Kidney capillary endothelial cell (primary cell): ENCODE results near the gene ATP4A.
A peak's percentile ranks its signal among the peaks of the same experiment; 100 is the strongest.

Experiments used
- DNase-seq: peaks from one replicate; pipeline ENCODE4 v3.0.0-alpha.2; 2018; ENCODE audit warnings: low spot score

ATP4A gene

GRCh38 chr19:35549174-35549788 is 14.2 kb downstream of the ATP4A start:
- peak; percentile 56 for DNase-seq

GRCh38 chr19:35546532-35546931 is 16.9 kb downstream of the ATP4A start:
- DNase-seq: no peak

DNA sequence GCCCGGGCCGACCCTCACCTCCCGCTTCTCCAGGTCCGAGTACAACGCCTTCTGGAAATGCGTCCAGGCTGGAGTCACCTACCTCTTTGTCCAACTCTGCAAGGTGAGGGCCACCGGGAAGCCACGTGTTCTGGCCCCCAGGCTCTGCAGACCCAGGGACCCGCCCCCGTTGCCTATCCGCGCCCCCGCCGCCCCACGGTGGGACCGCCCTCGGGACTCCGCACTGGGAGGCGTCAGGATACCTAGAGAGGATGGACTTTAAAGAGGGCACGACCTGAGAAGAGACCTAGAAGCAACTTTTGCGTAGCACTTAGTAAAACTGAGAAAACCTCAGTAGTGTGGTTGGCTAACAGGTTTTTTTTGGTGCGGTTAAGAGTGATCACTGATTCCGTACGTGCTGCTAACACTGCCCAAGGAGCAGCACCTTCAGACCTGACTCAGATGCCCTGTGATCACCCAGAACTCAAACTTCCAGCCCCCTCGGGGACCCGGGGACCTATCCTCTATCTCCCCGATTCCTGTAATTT is 17.5 kb downstream of the ATP4A start:
- DNase-seq: no peak

DNA sequence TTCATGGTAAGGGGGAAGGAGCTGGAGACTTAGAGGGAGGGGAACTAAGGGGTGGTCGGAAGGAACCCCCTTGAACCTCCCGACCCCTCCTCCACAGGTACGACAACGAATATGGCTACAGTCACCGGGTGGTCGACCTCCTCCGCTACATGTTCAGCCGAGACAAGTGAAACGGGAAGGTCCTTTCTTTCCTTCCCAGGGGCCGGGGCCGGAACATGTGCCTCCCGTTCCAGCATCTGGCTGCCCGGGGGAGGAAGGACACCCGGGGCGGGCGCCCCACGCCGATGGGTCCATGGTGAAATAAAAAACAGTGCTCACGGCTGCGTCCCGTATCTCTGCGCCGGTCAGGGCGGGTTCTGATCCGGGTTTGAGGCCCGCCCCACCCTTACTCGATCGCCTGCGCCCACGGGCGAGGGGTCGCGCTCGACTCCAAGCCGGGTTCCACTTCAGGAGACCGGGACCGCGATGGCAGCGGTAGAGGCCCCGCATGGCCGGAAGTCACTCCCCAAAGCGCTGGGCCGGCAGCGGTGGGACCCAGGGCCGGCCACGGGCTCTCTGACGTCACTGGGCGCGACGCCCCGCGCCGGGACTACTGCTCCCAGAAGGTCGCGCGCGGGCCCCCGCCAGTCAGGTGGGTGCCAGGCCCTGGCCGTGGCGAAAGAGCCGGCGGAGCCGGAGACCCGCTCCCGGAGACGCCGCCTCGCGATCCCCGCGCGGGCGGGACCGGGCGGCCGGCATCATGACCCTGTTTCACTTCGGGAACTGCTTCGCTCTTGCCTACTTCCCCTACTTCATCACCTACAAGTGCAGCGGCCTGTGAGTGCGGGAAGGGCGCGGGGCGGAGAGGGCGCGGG is 18.2 kb downstream of the ATP4A start, which contains the start of gene TMEM147:
Gene TMEM147, plus strand, starts transcription at position 626 of the 854 bp plus-strand sequence. Its CDS starts 114 bp downstream, at position 740.
- peak; percentile 73 for DNase-seq

GRCh38 chr19:35544110-35544802 is 19.2 kb downstream of the ATP4A start:
- no peak for DNase-seq

DNA sequence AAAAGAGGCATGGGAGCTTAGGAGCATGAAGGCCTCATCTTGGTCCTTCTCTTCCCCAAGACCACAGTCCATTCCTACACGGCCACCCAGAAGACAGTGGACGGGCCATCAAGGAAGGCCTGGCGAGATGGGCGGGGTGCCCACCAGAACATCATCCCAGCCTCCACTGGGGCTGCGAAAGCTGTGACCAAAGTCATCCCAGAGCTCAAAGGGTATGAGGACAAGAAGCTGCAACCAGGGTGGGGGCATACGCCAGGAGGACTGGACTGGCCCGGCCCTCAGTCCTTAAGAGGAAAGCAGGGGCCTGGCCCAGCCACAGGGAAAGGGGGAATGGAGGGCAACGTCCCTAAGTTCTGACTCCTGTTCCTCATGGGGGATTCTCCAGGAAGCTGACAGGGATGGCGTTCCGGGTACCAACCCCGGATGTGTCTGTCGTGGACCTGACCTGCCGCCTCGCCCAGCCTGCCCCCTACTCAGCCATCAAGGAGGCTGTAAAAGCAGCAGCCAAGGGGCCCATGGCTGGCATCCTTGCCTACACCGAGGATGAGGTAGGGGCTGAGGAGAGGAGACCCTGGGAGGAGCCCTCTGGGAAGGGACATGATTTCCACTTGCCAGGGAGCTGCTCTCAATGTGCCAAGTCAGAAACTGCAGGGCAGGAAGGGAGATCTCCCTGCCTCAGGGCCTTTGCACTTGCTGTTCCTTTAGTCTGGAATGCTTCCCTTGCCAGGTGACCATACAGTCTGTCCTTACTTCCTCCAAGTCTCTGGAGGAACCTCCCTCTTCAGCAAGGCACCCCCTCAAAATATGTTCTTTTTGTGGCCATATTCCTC is 20.0 kb downstream of the ATP4A start:
- no peak for DNase-seq

DNA sequence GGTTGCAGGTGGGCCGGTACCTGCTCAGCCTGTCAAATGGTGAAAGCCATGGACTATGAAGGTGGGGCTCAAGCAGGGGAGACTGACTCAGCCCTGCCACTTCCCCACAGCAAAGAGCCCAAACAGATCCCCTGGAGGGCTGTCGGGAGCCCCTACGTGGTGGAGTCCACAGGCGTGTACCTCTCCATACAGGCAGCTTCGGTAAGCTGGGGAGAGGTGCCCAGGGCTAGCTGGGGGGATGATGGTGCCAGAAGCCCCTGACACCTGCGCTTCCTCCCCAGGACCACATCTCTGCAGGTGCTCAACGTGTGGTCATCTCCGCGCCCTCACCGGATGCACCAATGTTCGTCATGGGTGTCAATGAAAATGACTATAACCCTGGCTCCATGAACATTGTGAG is 21.2 kb downstream of the ATP4A start:
- no peak for DNase-seq

GRCh38 chr19:35540356-35540927 is 23.0 kb downstream of the ATP4A start:
- no peak for DNase-seq

DNA sequence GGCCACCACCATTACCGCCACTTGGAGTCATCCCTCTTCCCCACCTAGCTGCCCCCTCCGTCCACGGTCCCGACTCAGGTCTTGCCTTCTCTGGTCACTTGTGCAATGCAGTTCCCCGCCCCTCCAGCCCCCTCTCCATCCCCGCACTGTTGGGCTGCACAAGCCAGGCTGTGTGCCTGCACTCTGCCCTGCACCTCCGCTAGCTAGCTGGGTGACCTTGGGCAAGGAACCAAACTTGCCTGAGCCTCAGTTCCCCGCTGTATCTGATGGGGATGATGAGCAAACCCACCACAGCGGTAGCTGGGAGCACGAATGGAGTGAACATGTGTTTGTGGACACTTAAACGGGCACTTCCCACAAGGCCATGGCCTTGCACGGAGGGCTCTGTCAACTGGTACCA is 23.6 kb downstream of the ATP4A start:
- no peak for DNase-seq

GRCh38 chr19:35539314-35539713 is 24.1 kb downstream of the ATP4A start:
- no peak for DNase-seq

- no peak for DNase-seq
These were observed 28.5 kb downstream of the ATP4A start for GRCh38 chr19:35534803-35535480.

DNA sequence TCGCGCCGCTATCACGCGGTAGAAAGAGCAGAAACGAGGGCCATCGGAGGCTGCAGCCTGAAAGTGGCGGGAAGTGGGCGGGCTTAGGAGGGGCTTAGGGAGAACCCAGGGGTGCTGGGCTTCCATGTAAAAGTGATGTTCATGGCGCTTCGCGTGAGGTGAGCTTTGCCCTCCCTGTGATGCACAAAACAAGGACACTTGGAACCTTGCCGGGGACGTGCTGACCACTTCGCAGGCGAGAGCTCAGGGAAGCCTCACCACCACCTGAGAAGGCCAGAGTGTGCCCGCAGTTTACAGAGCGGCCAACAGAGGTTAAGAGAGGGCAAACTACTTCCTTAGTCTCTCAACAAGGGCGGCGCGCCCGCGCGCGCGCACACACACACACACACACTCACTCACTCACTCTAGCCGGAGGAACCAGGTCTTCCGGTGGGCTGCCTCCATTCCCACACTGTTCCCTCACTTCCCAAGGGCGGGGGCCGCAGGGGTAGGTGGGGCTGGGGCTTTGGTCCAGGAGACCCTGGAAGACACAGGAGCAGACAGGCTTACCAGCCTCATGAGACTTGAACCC is 29.6 kb downstream of the ATP4A start:
- DNase-seq: no peak

DNA sequence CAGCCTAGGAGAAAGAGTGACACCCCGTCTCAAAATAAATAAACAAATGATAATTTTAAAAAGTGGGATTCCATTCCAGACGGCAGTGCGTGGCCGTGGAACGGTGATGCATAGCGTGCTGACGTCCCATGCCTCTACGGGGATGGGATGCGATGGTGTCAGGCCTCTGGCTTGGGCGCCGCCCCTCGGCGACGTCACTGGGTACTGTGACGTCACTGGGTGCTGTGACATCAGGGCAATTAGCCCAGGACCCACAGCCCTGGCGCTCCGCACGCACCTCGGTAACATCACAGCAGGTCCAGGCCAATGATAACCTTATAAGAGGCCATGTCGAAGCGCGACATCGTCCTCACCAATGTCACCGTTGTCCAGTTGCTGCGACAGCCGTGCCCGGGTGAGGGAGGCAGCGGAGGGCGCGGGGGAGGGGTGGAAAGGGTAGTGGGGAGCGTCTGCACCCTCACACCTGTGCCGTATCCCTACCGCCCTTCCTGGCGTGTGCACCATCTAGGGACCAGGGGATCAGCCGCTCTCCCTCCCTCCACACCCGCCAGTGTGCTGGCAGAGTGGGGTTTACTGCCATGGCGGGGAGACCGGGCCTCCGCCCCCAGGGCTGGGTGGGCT is 30.1 kb downstream of the ATP4A start, which contains the start of gene GAPDHS:
Gene GAPDHS, plus strand, starts transcription at position 256 of the 621 bp plus-strand sequence. Its CDS starts 72 bp downstream, at position 328.
- DNase-seq: no peak

DNA sequence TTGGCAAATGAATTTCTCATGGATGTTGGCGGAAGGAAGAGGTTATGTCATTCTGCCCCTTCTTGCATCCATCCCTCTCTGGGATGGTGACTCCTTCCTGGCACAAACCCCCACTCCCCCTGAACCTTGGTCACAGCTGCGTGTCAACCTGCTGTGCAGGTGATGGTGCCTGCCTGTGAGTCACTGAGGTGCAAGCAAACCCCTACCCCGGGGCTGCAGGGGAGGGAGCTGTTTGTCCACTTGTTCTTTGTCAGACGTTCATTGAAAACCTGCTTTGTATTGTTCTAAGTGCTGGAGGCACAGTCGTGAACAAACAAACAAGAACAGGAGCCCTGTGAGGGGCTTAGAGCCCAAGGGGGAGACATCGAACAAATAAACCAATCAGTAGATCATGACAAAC is 32.2 kb downstream of the ATP4A start:
- DNase-seq: no peak

- no peak for DNase-seq
These were observed 33.9 kb downstream of the ATP4A start for GRCh38 chr19:35529241-35530218.

DNA sequence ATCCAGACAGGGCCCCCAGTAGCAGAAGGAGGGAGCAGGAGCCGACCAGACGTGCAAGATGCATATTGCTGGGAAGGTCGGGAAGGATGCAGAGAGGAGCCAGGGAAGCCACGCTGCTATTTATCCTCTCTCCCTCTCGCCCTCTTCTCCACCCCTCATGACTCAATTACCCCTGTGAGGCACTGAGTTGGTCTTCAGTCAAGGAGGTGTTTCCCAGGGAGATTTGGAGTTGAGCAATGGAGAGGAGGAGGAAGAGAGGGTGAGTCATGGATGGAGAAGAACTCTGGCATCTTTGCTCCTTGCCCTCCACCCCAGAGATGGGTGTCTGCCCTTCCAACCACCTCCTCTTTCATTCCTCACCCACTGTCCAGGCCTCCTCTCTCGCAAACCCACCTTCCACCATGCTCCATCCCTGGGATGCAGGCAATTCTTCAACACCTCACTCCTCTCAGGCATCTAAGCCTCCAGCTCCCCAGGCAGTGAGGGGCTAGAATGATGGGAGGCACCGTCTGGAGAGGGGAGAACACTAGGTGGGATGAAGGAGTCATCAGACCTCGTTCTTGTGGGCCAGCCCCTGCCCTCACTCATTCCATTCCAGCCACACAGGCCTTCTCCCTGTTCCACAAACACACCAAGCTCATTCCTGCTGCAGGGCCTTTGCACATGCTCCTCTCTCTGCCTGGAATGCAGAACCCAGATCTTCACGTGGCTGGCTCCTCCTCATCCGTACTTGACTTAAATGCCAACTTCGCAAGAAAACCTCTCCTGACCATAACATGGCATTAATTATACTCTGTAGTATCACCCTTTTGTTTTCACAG is 35.0 kb downstream of the ATP4A start, which contains the start of gene SBSN:
Gene SBSN, minus strand, starts transcription at position 94 of the 821 bp plus-strand sequence. Its CDS starts 30 bp downstream, at position 64.
- DNase-seq: no peak

GRCh38 chr19:35525873-35526272 is 37.6 kb downstream of the ATP4A start:
- DNase-seq: no peak
